Measurements from ENCODE around the gene POU2F3.

POU2F3 gene

DNA sequence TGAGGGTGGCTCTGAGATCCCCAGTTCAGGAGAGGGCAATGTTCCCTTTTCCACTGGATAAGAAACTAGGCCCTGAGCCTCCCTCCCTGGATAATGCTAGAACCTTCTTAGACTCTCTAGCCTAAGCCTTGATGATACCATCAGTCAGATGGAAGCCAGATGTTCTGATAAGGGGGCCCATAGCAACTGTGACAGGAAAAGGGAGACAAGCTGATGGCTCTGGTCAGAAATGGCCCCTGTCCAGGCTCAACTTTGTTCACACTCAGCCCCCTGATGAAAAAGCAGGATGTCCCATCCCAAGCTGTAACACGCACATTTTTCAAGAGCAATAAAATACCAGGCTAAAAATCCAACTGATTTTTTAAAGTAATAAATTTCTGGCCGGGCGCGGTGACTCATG is 36.3 kb upstream of the POU2F3 start:
- H3K9me3 Mint-ChIP-seq, result no peaks in the 10 kb centered on the region
- H3K4me1 Mint-ChIP-seq, result no peaks in the 10 kb centered on the region
- no peak overlapping the region for H3K4me3 Mint-ChIP-seq
- H3K36me3 Mint-ChIP-seq, result no peaks in the 10 kb centered on the region
- ATAC-seq (replicated peaks) (no peak), DNase-seq (no peak)
- no peak overlapping the region for H3K27ac Mint-ChIP-seq
- H3K27me3 Mint-ChIP-seq, result peaks cover 34 to 41% of the 10 kb centered on the region in 2 donors

GRCh38 chr11:120205596-120206161 is 34.3 kb upstream of the POU2F3 start:
- no peak overlapping the region for H3K27ac Mint-ChIP-seq
- peaks cover 6 to 7% of the 10 kb centered on the region in 2 donors for H3K4me1 Mint-ChIP-seq
- no peak overlapping the region for H3K4me3 Mint-ChIP-seq
- H3K27me3 Mint-ChIP-seq, result peaks cover 31 to 37% of the 10 kb centered on the region in 2 donors
- no peak for ATAC-seq (replicated peaks)
- no peaks in the 10 kb centered on the region for H3K9me3 Mint-ChIP-seq
- DNase-seq, result no peak
- no peaks in the 10 kb centered on the region for H3K36me3 Mint-ChIP-seq

DNA sequence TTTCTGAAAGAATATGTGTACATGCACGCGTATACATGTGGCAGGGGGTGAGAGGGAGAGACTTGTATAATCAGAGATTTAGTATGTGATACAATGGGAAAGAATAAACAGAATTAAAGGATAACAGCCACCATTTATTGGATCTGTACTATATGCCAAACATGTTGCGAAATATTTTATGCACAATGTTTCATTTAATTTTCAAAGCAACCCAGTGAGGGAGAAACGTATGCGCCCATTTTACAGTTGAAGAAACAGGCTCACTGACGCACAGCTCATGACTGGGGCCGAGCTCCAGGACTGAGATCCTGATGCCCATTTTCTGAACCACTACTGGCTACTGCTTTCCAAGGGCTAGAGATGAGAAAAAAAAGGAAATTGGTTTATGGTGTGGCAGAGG is 32.4 kb upstream of the POU2F3 start:
- Mint-ChIP-seq H3K9me3 (no peaks in the 10 kb centered on the region), H3K27ac (no peak overlapping the region), H3K4me3 (no peak overlapping the region), H3K4me1 (peaks cover 12 to 19% of the 10 kb centered on the region in 2 donors), H3K36me3 (no peaks in the 10 kb centered on the region), H3K27me3 (peaks cover 35 to 39% of the 10 kb centered on the region in 2 donors)
- DNase-seq (no peak), ATAC-seq (replicated peaks) (no peak)

- Mint-ChIP-seq H3K36me3 (no peaks in the 10 kb centered on the region), H3K4me3 (no peak overlapping the region), H3K27ac (no peak overlapping the region), H3K9me3 (no peaks in the 10 kb centered on the region), H3K27me3 (peaks cover 35 to 39% of the 10 kb centered on the region in 2 donors), H3K4me1 (peaks cover 12 to 19% of the 10 kb centered on the region in 2 donors)
- DNase-seq (no peak), ATAC-seq (replicated peaks) (no peak)
Measured at GRCh38 chr11:120208001-120208441, 31.9 kb upstream of the POU2F3 start.

- Mint-ChIP-seq H3K4me3 (no peak overlapping the region), H3K27ac (no peak overlapping the region), H3K9me3 (no peaks in the 10 kb centered on the region), H3K27me3 (peaks cover 35 to 39% of the 10 kb centered on the region in 2 donors), H3K4me1 (peaks cover 12 to 19% of the 10 kb centered on the region in 2 donors), H3K36me3 (no peaks in the 10 kb centered on the region)
- no peak for ATAC-seq (replicated peaks)
- no peak for DNase-seq
Measured at GRCh38 chr11:120208777-120209176, 31.2 kb upstream of the POU2F3 start.

GRCh38 chr11:120209746-120210625 is 30.0 kb upstream of the POU2F3 start:
- ATAC-seq (replicated peaks) (peak; percentile 2 to 11), DNase-seq (no peak)
- Mint-ChIP-seq H3K9me3 (no peaks in the 10 kb centered on the region), H3K27me3 (peaks cover 35 to 37% of the 10 kb centered on the region in 2 donors), H3K4me1 (peaks cover 12 to 19% of the 10 kb centered on the region in 2 donors), H3K4me3 (peak overlapping the region; percentile 88 to 90), H3K27ac (peak overlapping the region; percentile 82), H3K36me3 (no peaks in the 10 kb centered on the region)

DNA sequence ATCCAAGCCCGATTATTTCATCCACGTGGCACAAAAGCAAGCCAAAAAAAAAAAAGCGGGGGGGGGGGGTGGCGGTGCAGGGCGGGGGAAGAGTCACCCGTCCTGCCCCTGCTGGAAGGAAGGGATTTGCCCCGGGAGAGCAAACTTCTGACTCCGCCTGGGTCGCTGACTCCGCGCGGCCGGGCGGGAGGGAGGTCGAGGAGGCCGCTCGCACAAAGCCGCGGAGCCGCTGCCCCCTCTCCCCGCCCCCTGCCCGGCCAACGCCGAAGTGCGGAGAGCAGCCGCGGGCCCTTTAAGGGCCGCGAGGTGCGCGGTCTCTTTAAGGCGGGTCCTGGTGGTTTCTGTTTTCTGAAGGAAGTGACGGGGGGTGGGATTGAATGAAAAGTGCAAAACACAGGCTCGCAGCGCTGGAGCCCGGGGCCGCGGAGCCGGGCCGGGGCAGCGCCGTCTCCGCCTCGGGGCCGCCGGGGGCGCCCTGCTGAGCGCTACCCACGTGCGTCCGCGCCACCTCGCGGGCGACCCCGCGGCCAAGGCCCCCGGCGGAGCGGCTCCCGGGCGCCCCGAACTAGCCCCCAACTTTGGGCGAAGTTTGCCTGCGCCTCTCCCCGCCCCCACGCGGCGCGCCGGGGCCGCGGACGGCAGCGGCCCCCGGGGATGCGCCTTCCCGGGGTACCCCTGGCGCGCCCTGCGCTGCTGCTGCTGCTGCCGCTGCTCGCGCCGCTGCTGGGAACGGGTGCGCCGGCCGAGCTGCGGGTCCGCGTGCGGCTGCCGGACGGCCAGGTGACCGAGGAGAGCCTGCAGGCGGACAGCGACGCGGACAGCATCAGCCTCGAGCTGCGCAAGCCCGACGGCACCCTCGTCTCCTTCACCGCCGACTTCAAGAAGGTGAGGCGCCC is 29.1 kb upstream of the POU2F3 start, which contains the start of gene OAF:
OAF (plus strand) TSS at position 407 of the 896 bp plus-strand sequence; CDS start at position 655, 248 bp downstream.
- peaks cover 35% of the 10 kb centered on the region in 2 donors for H3K27me3 Mint-ChIP-seq
- H3K4me3 Mint-ChIP-seq, result peak within 1 kb of the TSS; percentile 88 to 90
- no peaks in the 10 kb centered on the region for H3K36me3 Mint-ChIP-seq
- peak within 1 kb of the TSS; percentile 88 for H3K27ac Mint-ChIP-seq
- ATAC-seq (replicated peaks) (peak; percentile 92 to 94), DNase-seq (peak; percentile 54)
- H3K9me3 Mint-ChIP-seq, result no peaks in the 10 kb centered on the region
- peaks cover 14 to 19% of the 10 kb centered on the region in 2 donors for H3K4me1 Mint-ChIP-seq

DNA sequence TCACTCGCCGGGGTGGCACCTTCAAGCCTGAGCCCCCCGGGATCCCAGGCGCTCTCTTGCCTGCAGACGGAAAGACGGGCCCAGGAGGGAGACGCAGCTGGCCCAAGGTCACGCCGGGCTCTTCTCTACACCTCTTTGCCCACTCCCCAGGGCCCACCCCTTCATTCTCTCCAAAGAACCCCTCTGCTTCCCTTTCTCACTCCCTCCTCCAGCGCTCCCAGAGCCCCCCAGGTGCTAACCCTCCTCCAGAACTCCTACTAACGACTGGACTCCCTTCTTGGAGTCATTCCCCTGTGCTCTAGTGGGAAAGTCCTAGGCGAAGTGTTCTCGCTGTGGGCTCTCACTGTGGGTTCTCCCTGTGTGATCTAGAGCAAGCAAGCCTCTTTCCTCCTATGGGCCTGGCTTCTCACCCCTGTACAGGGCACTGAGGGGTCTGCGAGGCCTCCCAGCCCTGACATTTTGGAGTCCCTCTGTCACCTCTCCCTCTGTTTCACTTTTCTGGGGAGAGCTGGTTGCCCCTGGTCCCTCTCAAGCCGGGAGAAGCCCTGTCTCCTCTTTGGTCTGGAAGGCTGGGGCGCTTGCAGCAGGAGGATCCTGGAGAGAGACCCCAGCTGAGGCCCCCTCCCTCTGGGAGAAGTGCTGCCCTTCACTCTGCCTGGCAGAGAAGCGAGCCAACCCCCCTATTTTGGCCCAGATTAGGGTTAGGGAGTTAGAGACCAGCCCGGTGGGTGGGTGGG is 28.2 kb upstream of the POU2F3 start:
- DNase-seq, result no peak
- H3K36me3 Mint-ChIP-seq, result no peaks in the 10 kb centered on the region
- peak overlapping the region; percentile 88 for H3K27ac Mint-ChIP-seq
- no peak for ATAC-seq (replicated peaks)
- H3K27me3 Mint-ChIP-seq, result peaks cover 30 to 31% of the 10 kb centered on the region in 2 donors
- peak overlapping the region; percentile 88 to 90 for H3K4me3 Mint-ChIP-seq
- no peaks in the 10 kb centered on the region for H3K9me3 Mint-ChIP-seq
- peaks cover 14 to 19% of the 10 kb centered on the region in 2 donors for H3K4me1 Mint-ChIP-seq

- H3K36me3 Mint-ChIP-seq, result no peaks in the 10 kb centered on the region
- DNase-seq, result no peak
- no peaks in the 10 kb centered on the region for H3K9me3 Mint-ChIP-seq
- no peak for ATAC-seq (replicated peaks)
- no peak overlapping the region for H3K4me3 Mint-ChIP-seq
- peaks cover 24 to 26% of the 10 kb centered on the region in 2 donors for H3K27me3 Mint-ChIP-seq
- peaks cover 14 to 19% of the 10 kb centered on the region in 2 donors for H3K4me1 Mint-ChIP-seq
- H3K27ac Mint-ChIP-seq, result no peak overlapping the region
Measured at GRCh38 chr11:120212259-120212878, 27.6 kb upstream of the POU2F3 start.

DNA sequence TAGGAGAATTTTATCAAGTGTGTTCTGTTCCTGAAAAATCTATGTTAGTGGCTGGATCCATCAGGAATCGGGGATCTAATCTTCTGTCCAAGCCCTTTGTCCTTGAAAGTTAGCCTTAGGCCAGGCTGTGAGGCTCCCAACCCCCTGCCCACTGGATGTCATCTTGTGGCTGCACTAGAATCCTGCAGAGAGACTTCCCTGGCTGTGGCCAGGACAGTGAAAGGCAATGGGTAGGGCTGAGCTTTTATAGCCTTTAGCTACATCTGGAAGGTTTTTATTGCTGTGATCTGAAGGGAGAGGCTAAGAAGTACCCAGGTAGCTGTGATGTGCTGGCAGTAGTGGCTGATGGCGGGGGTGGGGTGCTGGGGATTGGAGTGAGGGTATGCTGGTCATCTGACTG is 27.0 kb upstream of the POU2F3 start:
- no peaks in the 10 kb centered on the region for H3K36me3 Mint-ChIP-seq
- peaks cover 18 to 20% of the 10 kb centered on the region in 2 donors for H3K27me3 Mint-ChIP-seq
- peaks cover 14 to 19% of the 10 kb centered on the region in 2 donors for H3K4me1 Mint-ChIP-seq
- no peak overlapping the region for H3K4me3 Mint-ChIP-seq
- ATAC-seq (replicated peaks), result no peak
- H3K9me3 Mint-ChIP-seq, result no peaks in the 10 kb centered on the region
- no peak for DNase-seq
- H3K27ac Mint-ChIP-seq, result no peak overlapping the region

GRCh38 chr11:120214581-120214980 is 25.4 kb upstream of the POU2F3 start:
- ATAC-seq (replicated peaks) (no peak), DNase-seq (no peak)
- peaks cover 14 to 19% of the 10 kb centered on the region in 2 donors for H3K4me1 Mint-ChIP-seq
- no peak overlapping the region for H3K4me3 Mint-ChIP-seq
- no peaks in the 10 kb centered on the region for H3K36me3 Mint-ChIP-seq
- no peaks in the 10 kb centered on the region for H3K9me3 Mint-ChIP-seq
- peaks cover 5 to 9% of the 10 kb centered on the region in 2 donors for H3K27me3 Mint-ChIP-seq
- peak overlapping the region; percentile 1 for H3K27ac Mint-ChIP-seq

- peaks cover 9 to 12% of the 10 kb centered on the region in 2 donors for H3K4me1 Mint-ChIP-seq
- no peak overlapping the region for H3K4me3 Mint-ChIP-seq
- no peak for ATAC-seq (replicated peaks)
- no peaks in the 10 kb centered on the region for H3K9me3 Mint-ChIP-seq
- H3K36me3 Mint-ChIP-seq, result no peaks in the 10 kb centered on the region
- H3K27me3 Mint-ChIP-seq, result peaks cover 5 to 9% of the 10 kb centered on the region in 2 donors
- H3K27ac Mint-ChIP-seq, result peak overlapping the region; percentile 39
- no peak for DNase-seq
Measured at GRCh38 chr11:120215634-120216033, 24.3 kb upstream of the POU2F3 start.

GRCh38 chr11:120216426-120217102 is 23.4 kb upstream of the POU2F3 start:
- ATAC-seq (replicated peaks) (no peak), DNase-seq (no peak)
- Mint-ChIP-seq H3K27ac (no peak overlapping the region), H3K36me3 (no peaks in the 10 kb centered on the region), H3K4me3 (no peak overlapping the region), H3K27me3 (peaks cover 3 to 7% of the 10 kb centered on the region in 2 donors), H3K4me1 (peaks cover 9% of the 10 kb centered on the region in 2 donors), H3K9me3 (no peaks in the 10 kb centered on the region)

All from stimulated activated naive B cell treated with anti-CD40 and anti-IgM and Interleukin-4, amounts not matched to agents 10 μg/mL and 1 μg/mL and 100 μg/mL, for 72 hours (primary cell).